AG04449 (cell line): ENCODE measurements around the gene KTI12.
"Not testable (repeated sequence)": the region's sequence is repeated elsewhere in the genome, so short reads cannot be mapped to it uniquely, and the experiment has no call there.

Source experiments
- CTCF ChIA-PET: fragments of 350-600 bp; formaldehyde crosslinking; extraction: SDS; loops from one replicate; lab custom pipeline; 2021; ENCODE audit warnings: antibody characterized with exemption; lab: Yijun Ruan, JAX
- POLR2A ChIA-PET: fragments of 400-600, 350-600 bp; formaldehyde crosslinking; extraction: SDS; loops from one replicate; lab custom pipeline; 2020; ENCODE audit warnings: antibody characterized with exemption, inconsistent platforms; lab: Yijun Ruan, JAX
- DNase-seq: peaks from one replicate; pipeline ENCODE4 v3.0.0-alpha.2; 2010; ENCODE audit warnings: low read depth, low spot score
- H3K4me3 ChIP-seq: 2 replicates; pipeline ENCODE4 v1.5.1; 2011; ENCODE audit warnings: low read depth, mild to moderate bottlenecking, control low read depth, low read length
- TF ChIP-seq, protein P1 (sequence below): IDR thresholded peaks from one replicate; pipeline ENCODE4 v1.5.1; 2011; ENCODE audit warnings: mild to moderate bottlenecking, moderate library complexity, low read length, control low read depth, inconsistent platforms; ENCODE audit not compliant: insufficient read depth; ENCODE audit errors: missing control alignments

KTI12 gene

DNA sequence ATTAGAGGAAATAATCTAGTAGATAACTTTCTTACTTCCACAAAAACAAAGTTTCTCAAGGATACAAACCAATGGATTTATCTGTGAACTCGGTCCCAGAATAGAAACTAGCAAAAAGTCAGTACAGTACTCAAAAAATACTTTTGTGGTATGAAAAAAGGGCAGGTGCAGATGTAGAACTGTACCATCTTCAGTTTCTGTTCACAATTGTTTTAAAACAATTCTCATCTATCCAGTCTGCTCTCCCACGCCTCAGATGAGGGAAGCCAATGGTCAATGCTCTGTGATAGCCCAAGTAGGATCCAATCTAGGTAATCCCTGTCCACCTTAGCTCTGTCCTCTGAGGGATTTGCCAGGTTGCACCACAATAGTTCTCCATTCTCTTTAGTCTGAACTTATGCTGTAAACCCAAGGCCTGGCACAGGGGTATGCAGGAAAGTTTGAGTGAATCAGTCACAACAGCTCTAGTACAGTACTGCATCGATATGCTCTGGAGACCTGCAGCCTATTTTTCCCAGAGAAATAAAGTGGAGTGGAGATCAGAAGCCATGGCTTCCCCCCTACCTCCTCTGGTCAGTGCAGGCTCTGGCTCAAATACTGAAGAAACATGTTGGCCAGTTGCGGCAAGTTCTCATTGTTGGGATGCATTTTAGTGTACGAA is 1.4 kb downstream of the KTI12 start:
- DNase-seq, result no peak
- peak overlapping the region; percentile 99 for H3K4me3 ChIP-seq
- TF ChIP-seq, protein P1, sequence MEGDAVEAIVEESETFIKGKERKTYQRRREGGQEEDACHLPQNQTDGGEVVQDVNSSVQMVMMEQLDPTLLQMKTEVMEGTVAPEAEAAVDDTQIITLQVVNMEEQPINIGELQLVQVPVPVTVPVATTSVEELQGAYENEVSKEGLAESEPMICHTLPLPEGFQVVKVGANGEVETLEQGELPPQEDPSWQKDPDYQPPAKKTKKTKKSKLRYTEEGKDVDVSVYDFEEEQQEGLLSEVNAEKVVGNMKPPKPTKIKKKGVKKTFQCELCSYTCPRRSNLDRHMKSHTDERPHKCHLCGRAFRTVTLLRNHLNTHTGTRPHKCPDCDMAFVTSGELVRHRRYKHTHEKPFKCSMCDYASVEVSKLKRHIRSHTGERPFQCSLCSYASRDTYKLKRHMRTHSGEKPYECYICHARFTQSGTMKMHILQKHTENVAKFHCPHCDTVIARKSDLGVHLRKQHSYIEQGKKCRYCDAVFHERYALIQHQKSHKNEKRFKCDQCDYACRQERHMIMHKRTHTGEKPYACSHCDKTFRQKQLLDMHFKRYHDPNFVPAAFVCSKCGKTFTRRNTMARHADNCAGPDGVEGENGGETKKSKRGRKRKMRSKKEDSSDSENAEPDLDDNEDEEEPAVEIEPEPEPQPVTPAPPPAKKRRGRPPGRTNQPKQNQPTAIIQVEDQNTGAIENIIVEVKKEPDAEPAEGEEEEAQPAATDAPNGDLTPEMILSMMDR, result no peak
- ChIA-PET CTCF (interaction anchor here (1.5 to 1.6 kb wide), 3 partner anchors 10 to 136 kb away, joined by 4 to 6 read pairs (median 6); no protein-coding TSS in a partner anchor), POLR2A (interaction anchor here (0.6 to 1.7 kb wide), 3 partner anchors 23 to 260 kb away, joined by 3 to 6 read pairs (median 5); partner anchors contain the start of genes BTF3L4 and TXNDC12)

- POLR2A ChIA-PET, DNase-seq, H3K4me3 ChIP-seq, CTCF ChIA-PET: not testable (repeated sequence)
Measured at GRCh38 chr1:52028839-52029238, 4.8 kb downstream of the KTI12 start.

DNA sequence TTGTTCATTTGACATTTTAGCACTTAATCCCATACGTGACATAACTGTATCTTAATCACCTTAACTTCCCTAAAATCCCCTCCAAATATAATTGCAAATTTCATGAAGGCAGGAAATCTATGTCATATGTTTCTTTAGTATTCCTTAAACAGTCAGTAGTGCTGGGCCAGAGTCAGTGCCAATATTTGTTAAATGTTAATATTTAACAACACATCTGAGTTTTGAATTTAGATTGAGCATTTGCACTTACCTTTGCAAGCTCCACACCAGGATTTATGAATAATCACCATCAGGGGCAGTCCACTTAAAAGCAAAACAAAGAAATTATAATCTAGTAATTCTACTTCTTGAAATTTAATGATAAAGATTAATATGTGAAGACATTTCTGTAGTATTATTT is 5.3 kb downstream of the KTI12 start:
- TF ChIP-seq, protein P1, result no peak
- CTCF ChIA-PET, result no interaction called here
- POLR2A ChIA-PET, result no interaction called here
- DNase-seq, result no peak
- no peak overlapping the region for H3K4me3 ChIP-seq

DNA sequence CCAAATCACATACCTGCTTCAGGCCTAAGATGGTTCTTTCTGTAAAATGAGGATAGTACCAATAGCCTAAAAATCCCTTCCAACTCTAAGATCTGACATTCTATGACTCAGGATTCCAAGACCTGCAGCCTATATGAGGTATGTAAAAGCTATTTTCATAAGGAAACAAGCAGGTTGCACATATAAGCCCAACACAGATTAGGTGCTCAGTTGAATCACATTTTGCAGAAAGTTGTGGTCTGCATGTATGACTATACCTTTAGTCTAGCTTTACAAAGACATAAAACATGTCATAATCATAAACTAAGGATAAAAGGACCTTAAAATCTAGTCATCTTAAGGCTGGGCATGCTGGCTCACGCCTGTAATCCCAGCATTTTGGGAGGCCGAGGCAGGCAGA is 7.3 kb downstream of the KTI12 start:
- CTCF ChIA-PET, result no interaction called here
- POLR2A ChIA-PET, result no interaction called here
- DNase-seq, result no peak
- no peak overlapping the region for H3K4me3 ChIP-seq
- TF ChIP-seq, protein P1, result no peak

DNA sequence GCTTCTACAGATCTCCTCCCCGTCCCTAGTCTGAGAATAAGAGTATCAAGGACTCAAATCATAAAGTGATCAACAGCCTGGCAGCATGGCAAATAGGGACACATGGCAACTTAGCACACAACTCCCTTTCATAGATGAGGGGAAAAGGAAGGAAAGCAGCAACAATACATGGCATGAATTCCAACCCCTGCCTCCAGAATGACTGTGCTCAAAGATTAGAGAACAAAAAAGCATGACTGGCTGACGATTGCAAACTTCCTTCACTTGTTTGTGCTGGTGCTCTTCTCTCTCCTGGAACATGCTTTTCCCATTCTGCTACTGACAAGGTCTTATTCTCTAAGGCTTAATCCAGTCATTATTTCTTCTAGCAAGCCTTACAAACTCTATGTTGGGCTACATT is 11.5 kb downstream of the KTI12 start:
- TF ChIP-seq, protein P1, result no peak
- ChIA-PET CTCF (no interaction called here), POLR2A (no interaction called here)
- no peak for DNase-seq
- H3K4me3 ChIP-seq, result no peak overlapping the region

GRCh38 chr1:52008071-52008809 is 25.4 kb downstream of the KTI12 start:
- DNase-seq, result no peak
- POLR2A ChIA-PET, result no interaction called here
- no peak overlapping the region for H3K4me3 ChIP-seq
- CTCF ChIA-PET, result interaction anchor here (0.7 to 0.8 kb wide), 2 partner anchors 110 to 112 kb away, joined by 3 read pairs; no protein-coding TSS in a partner anchor
- TF ChIP-seq, protein P1, result no peak
